DND-41 (cell line): ENCODE data around the gene IGSF6.

ENCODE experiments used
- ATAC-seq: fragments of 200-7000 bp; cut with Tn5 transposase; 3 replicates; pipeline ENCODE4 v1.9.1; 2021; ENCODE audit warnings: low read depth; ENCODE audit not compliant: insufficient read depth
- DNase-seq: peaks from one replicate; pipeline ENCODE4 v3.0.0-alpha.2; 2020
- H2AFZ ChIP-seq: 2 replicates; pipeline ENCODE4 v1.6.0; 2012; ENCODE audit warnings: low read depth, low read length
- H3K27ac ChIP-seq: 2 replicates; pipeline ENCODE4 v1.5.1; 2012; ENCODE audit warnings: low read length, inconsistent platforms
- H3K27me3 ChIP-seq: fragments of 200-600 bp; sonication (generic); 2 replicates; pipeline ENCODE4 v1.6.0; 2012; ENCODE audit warnings: low read length, mild to moderate bottlenecking, inconsistent platforms; ENCODE audit not compliant: insufficient read depth, poor library complexity
- H3K36me3 ChIP-seq: 2 replicates; pipeline ENCODE4 v1.5.1; 2012; ENCODE audit warnings: low read length, inconsistent platforms; ENCODE audit not compliant: insufficient read depth
- H3K4me1 ChIP-seq: 2 replicates; pipeline ENCODE4 v1.5.1; 2012; ENCODE audit warnings: mild to moderate bottlenecking, low read length; ENCODE audit not compliant: insufficient read depth
- H3K4me2 ChIP-seq: 2 replicates; pipeline ENCODE4 v1.6.0; 2012; ENCODE audit warnings: mild to moderate bottlenecking, moderate library complexity, low read length, inconsistent platforms; ENCODE audit not compliant: insufficient read depth
- H3K4me3 ChIP-seq, 2 experiments: fragments of 200-600 bp in 1 of 2; shearing (Covaris generic) in 1 of 2; 2 replicates each; pipeline ENCODE4 v1.5.1; 2012 to 2016; ENCODE audit warnings: inconsistent platforms in 2 of 2, low read length in 2 of 2, mild to moderate bottlenecking in 2 of 2, low read depth in 1 of 2, moderate library complexity in 1 of 2
- H3K79me2 ChIP-seq: 2 replicates; pipeline ENCODE4 v1.6.0; 2012; ENCODE audit warnings: low read length, inconsistent platforms; ENCODE audit not compliant: insufficient read depth
- H3K9ac ChIP-seq: 2 replicates; pipeline ENCODE4 v1.6.0; 2012; ENCODE audit warnings: low read depth, mild to moderate bottlenecking, inconsistent platforms, low read length, moderate library complexity
- H3K9me3 ChIP-seq: 2 replicates; pipeline ENCODE4 v1.5.1; 2012; ENCODE audit warnings: low read length, moderate library complexity, mild to moderate bottlenecking, inconsistent platforms; ENCODE audit not compliant: insufficient read depth, severe bottlenecking
- H4K20me1 ChIP-seq: 2 replicates; pipeline ENCODE4 v1.6.0; 2012; ENCODE audit warnings: low read length; ENCODE audit not compliant: insufficient read depth
- EZH2 ChIP-seq: IDR thresholded peaks from 3 replicates; pipeline ENCODE4 v1.6.1; 2012; ENCODE audit warnings: borderline replicate concordance, low read depth, mild to moderate bottlenecking, moderate library complexity, low read length, inconsistent platforms; ENCODE audit not compliant: severe bottlenecking
- TF ChIP-seq, protein P1 (sequence below): IDR thresholded peaks from 2 replicates; pipeline ENCODE4 v1.5.1; 2012; ENCODE audit warnings: borderline replicate concordance, low read length, moderate library complexity, mild to moderate bottlenecking; ENCODE audit not compliant: poor library complexity, severe bottlenecking; ENCODE audit errors: extremely low read depth

The IGSF6 gene

DNA sequence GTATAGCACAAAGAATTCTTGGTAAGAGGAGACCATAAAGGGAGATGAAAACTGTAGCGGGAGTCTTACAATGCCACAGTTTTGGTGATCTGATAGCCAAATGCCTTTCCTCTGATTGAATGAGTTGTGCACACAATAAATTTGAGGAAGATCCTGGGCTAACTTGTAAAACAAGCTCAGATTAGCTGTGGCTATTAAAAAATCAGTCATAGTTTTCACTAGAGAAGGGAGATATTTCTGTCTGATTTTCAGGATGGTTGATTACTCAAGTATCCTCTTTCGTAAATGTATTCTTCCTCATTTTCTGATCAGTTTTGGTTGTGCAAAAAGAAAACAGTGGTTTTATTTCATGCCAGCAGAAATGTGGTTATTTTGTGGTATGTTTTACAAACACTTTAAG, 62.1 kb downstream of the IGSF6 start:
- Histone ChIP-seq H3K27ac (no peak overlapping the region), H3K27me3 (no peaks in the 10 kb centered on the region), H3K79me2 (no peaks in the 10 kb centered on the region), H4K20me1 (no peaks in the 10 kb centered on the region), H2AFZ (no peak overlapping the region), H3K36me3 (no peaks in the 10 kb centered on the region), H3K4me2 (no peak overlapping the region), H3K9ac (no peak overlapping the region), H3K4me1 (no peaks in the 10 kb centered on the region), H3K9me3 (no peaks in the 10 kb centered on the region), H3K4me3 (no peak overlapping the region)
- TF ChIP-seq, protein P1, sequence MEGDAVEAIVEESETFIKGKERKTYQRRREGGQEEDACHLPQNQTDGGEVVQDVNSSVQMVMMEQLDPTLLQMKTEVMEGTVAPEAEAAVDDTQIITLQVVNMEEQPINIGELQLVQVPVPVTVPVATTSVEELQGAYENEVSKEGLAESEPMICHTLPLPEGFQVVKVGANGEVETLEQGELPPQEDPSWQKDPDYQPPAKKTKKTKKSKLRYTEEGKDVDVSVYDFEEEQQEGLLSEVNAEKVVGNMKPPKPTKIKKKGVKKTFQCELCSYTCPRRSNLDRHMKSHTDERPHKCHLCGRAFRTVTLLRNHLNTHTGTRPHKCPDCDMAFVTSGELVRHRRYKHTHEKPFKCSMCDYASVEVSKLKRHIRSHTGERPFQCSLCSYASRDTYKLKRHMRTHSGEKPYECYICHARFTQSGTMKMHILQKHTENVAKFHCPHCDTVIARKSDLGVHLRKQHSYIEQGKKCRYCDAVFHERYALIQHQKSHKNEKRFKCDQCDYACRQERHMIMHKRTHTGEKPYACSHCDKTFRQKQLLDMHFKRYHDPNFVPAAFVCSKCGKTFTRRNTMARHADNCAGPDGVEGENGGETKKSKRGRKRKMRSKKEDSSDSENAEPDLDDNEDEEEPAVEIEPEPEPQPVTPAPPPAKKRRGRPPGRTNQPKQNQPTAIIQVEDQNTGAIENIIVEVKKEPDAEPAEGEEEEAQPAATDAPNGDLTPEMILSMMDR = no peak
- no peak for TF ChIP-seq EZH2
- ATAC-seq (no peak), DNase-seq (no peak)

GRCh38 chr16:21589551-21589950, 62.9 kb downstream of the IGSF6 start:
- no peak overlapping the region for H3K4me3 ChIP-seq
- no peaks in the 10 kb centered on the region for H3K79me2 ChIP-seq
- no peak overlapping the region for H3K4me2 ChIP-seq
- H3K36me3 ChIP-seq = no peaks in the 10 kb centered on the region
- no peak overlapping the region for H3K9ac ChIP-seq
- H4K20me1 ChIP-seq = no peaks in the 10 kb centered on the region
- no peak overlapping the region for H3K27ac ChIP-seq
- no peaks in the 10 kb centered on the region for H3K4me1 ChIP-seq
- DNase-seq (no peak), ATAC-seq (no peak)
- no peaks in the 10 kb centered on the region for H3K9me3 ChIP-seq
- no peaks in the 10 kb centered on the region for H3K27me3 ChIP-seq
- H2AFZ ChIP-seq = no peak overlapping the region
- TF ChIP-seq, protein P1 = no peak
- TF ChIP-seq EZH2 = no peak
